ENCODE results near the gene OR5AP2.
"Not testable (repeated sequence)": the region's sequence is repeated elsewhere in the genome, so short reads cannot be mapped to it uniquely, and the experiment has no call there.

OR5AP2 gene

DNA sequence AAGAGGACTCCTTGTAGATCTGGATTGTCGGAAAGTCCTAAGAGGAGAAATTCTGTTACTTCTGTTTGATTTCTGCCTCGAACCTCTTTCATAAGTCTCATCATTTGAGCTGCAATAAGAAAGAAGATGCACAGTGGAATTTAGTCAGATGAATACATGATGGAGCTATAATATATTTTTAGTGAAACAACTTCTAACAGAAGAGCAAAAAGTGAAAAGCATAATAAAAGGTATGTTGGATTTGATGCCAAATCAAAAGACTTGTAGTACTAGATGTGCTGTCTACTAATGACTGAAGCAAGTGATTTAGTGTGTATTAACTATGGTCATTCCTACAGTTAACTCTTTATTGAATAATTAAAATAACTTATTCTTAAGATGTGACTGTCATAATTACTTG lies at the start of gene OR5AP2:
OR5AP2 (minus strand) TSS at position 101 of the 400 bp plus-strand sequence; CDS start at position 101, 0 bp downstream.
- DNase-seq = no peak

- DNase-seq = not testable (repeated sequence)
Observed at GRCh38 chr11:56691179-56691578, 48.9 kb upstream of the OR5AP2 start.

DNA sequence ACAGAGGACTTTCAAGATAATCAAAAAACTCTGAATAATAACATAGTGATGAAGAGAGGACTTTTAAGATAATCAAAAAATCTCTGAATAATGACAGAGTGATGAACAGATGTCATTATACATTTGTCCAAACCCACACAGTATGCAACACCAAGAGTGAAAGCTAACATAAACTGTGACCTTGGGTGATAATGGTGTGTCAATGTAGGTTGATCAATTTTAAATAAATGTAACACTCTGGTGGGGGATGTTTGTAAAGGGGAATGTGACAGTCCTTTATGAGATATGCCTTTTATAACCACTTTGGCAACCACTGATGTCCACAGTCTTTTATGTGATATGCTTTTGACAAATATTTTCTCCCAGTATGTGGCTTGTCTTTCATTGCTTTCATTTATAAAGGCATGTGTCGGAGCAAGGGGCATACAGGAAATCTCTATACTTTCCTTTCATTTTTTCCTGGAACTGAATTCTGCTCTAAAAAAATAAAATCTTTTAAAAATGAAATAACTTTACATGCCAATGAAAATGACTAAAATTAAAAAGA lies 46.4 kb upstream of the OR5AP2 start:
- DNase-seq = no peak

DNA sequence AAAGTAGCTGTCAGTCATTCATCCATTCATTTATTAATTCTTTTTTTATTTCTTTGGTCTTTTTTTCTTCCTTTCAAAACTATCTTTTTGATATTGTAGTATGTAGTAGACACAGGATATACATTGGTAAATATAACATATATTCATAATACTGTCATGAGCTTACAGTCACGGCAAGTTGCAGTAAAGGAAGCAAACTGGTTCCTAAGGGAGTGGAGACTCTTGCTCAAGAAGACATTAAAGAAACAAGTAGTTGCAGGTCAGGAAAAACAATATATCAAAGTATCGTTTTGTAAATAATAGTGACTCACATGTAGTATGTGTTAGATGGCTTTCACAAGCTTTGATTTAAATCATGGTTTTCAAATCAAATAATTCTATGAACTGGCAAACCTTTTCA lies 28.7 kb upstream of the OR5AP2 start:
- DNase-seq = no peak

- no peak for DNase-seq
Observed at GRCh38 chr11:56663386-56663785, 21.1 kb upstream of the OR5AP2 start, which contains the start of gene OR5AR1. Gene OR5AR1, plus strand, starts transcription at chr11:56663686. Its CDS starts 0 bp downstream, at chr11:56663686.

DNA sequence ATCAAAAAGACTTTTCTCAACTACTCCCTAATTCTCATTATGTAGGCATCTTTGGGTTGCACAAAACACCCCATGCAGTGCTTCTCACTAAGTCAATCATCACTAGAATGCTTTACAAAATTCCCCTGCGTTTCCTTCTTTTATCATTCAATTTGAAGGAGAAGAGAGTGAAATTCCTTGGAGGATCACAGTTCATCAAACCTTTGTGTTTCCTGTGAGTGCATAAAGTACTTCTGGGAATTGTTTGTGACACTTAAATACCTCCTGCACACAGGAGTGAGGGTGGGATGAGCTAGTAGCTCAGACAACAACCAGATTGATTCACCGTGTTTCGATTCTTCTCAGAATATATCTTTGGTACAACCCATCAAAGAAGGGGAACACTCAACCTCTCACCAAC lies 17.5 kb upstream of the OR5AP2 start:
- DNase-seq = no peak

- no peak for DNase-seq
Observed at GRCh38 chr11:56637500-56637899, 4.7 kb downstream of the OR5AP2 start.

DNA sequence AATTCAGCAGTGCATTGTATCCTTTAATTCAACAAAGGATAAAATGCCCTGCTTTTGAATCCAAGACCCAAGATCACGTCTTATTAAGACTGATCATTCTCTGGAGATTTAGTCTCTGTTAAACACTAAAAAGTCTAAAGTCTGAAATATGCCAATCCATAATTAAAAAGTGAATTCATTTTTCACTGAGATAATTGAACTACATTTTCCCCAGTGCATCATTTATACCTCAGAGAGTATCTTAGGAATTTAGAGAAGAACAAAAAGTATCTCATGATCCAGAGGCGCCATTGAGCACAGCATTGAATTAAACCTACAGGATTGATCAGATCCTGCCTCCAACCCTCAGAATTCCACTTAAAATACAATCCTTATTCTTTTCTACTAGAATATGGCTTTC lies 5.4 kb downstream of the OR5AP2 start:
- DNase-seq = no peak

GRCh38 chr11:56632329-56632728 lies 9.9 kb downstream of the OR5AP2 start:
- no peak for DNase-seq

DNA sequence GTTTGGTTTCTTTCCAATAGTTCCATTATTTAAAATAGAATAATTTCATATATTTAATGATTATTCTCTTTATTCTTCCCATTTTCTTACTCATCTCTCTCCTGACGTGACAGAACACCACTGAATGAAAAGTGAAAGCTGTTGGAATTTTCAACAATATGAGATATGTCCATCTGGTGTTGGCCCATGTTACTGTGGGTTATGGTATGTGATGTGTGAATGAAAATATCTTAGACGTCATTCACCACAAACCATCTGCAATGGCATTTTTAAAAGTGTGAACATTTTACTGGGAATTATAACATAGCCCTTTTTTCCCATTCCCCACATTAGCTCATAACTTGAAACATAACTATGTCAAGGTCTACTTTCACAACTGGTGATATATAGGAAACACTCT lies 16.3 kb downstream of the OR5AP2 start:
- no peak for DNase-seq

GRCh38 chr11:56624661-56625110 lies 17.6 kb downstream of the OR5AP2 start:
- DNase-seq = no peak

DNA sequence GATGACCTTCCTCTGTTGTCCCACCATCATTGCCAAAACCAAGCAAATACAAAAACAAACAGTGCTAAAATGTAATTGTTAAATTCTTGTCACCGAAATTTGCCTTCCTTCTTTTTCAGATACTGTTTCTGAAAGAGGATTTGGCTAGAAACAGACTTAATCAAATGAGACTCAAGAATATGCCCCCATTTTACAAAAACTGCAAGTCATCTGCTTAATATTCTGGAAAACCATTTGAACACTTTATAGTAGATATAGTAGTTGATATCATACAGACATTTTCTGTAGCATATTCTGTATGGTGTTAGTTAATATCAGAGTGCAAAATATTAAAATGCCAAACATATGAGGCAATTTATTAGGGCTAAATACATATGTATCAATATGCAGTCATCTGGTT lies 31.1 kb downstream of the OR5AP2 start:
- DNase-seq = no peak

DNA sequence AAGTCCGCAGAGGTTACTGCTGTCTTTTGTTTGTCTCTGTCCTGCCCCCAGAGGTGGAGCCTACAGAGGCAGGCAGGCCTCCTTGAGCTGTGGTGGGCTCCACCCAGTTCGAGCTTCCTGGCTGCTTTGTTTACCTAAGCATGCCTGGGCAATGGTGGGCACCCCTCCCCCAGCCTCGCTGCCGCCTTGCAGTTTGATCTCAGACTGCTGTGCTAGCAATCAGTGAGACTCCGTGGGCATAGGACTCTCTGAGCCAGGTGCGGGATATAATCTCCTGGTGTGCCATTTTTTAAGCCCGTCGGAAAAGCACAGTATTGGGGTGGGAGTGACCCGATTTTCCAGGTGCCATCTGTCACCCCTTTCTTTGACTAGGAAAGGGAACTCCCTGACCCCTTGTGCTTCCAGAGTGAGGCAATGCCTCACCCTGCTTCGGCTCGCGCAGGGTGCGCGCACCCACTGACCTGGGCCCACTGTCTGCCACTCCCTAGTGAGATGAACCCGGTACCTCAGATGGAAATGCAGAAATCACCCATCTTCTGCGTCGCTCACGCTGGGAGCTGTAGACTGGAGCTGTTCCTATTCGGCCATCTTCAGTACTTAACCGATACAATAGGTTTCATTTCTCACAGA lies 50.0 kb downstream of the OR5AP2 start:
- DNase-seq = not testable (repeated sequence)
